ENCODE measurements around the gene ZNF574. TPM values are rescaled to one million over a fixed set of nuclear protein-coding genes. Genes with fewer than 3 reads are reported as not detected.

The ZNF574 gene
- total and polyA plus RNA-seq, 2 experiments from 2014 or later, result 19.4 to 61.2 TPM

GRCh38 chr19:42095814-42096230 lies 19.9 kb downstream of the ZNF574 start:
- peak; percentile 69 for TF ChIP-seq POLR2AphosphoS5 (IDR thresholded peaks at IDR 0.05; ENCODE audit: low read depth)
- no peak for TF ChIP-seq NANOG (IDR thresholded peaks at IDR 0.05; ENCODE audit: borderline replicate concordance)
- peaks cover 8% of the 10 kb centered on the region; the same call in 1 of the 2 replicates for H3K4me1 ChIP-seq (ENCODE audit: insufficient read depth)
- H3K4me3 ChIP-seq, result peak overlapping the region; percentile 62
- peak overlapping the region; percentile 65 for H3K4me3 Mint-ChIP-seq
- peak overlapping the region; percentile 82 for H3K4me2 ChIP-seq
- no peaks in the 10 kb centered on the region for H3K36me3 ChIP-seq (ENCODE audit: insufficient read depth)
- 0 out of 2 replicates have a peak, but pooled peaks cover 9% of the 10 kb centered on the region for H3F3A ChIP-seq (replicated peaks; ENCODE audit: low read depth)
- no peak overlapping the region for H3K27ac Mint-ChIP-seq
- no peaks in the 10 kb centered on the region for H3K9me3 Mint-ChIP-seq
- H4K20me1 ChIP-seq (replicated peaks; ENCODE audit: insufficient read depth), result no peaks in the 10 kb centered on the region
- no peaks in the 10 kb centered on the region for H3K36me3 Mint-ChIP-seq (ENCODE audit: low read depth)
- no peaks in the 10 kb centered on the region for H3K9me2 ChIP-seq (ENCODE audit: insufficient read depth)
- H3K27me3 Mint-ChIP-seq (ENCODE audit: insufficient read depth, low read depth, poor library complexity), result peaks cover 11% of the 10 kb centered on the region
- peak overlapping the region; percentile 92 for H2AFZ ChIP-seq
- H3K79me2 ChIP-seq (replicated peaks; ENCODE audit: insufficient read depth), result no peaks in the 10 kb centered on the region
- peak; percentile 95 for DNase-seq (ENCODE audit: low spot score)
- H3K27ac ChIP-seq (ENCODE audit: low read depth), result no peak overlapping the region
- H3K4me1 Mint-ChIP-seq, result peaks cover 26% of the 10 kb centered on the region
- ATAC-seq, result peak; percentile 89
- H3K27me3 ChIP-seq (ENCODE audit: insufficient read depth), result no peaks in the 10 kb centered on the region

- TF ChIP-seq CTCF (conservative IDR thresholded peaks at IDR 0.05; ENCODE audit: low read depth in 2 of 2), result peak; percentile 27 to 38; a peak in 3 of 4 replicates
- no peak for TF ChIP-seq NANOG (IDR thresholded peaks at IDR 0.05; ENCODE audit: borderline replicate concordance)
- H3K4me1 Mint-ChIP-seq, result peaks cover 21% of the 10 kb centered on the region
- Histone ChIP-seq H3K27ac (ENCODE audit: low read depth) (no peak overlapping the region), H3K79me2 (replicated peaks; ENCODE audit: insufficient read depth) (no peaks in the 10 kb centered on the region), H3K36me3 (ENCODE audit: insufficient read depth) (no peaks in the 10 kb centered on the region), H4K20me1 (replicated peaks; ENCODE audit: insufficient read depth) (no peaks in the 10 kb centered on the region), H3F3A (replicated peaks; ENCODE audit: low read depth) (0 out of 2 replicates have a peak, but pooled peaks cover 9% of the 10 kb centered on the region), H3K4me2 (peak overlapping the region; percentile 82), H3K4me1 (ENCODE audit: insufficient read depth) (peaks cover 8% of the 10 kb centered on the region; the same call in 1 of the 2 replicates), H2AFZ (peak overlapping the region; percentile 92; the same call in 1 of the 2 replicates), H3K9me2 (ENCODE audit: insufficient read depth) (no peaks in the 10 kb centered on the region), H3K27me3 (ENCODE audit: insufficient read depth) (no peaks in the 10 kb centered on the region), H3K4me3 (peak overlapping the region; percentile 62)
- H3K36me3 Mint-ChIP-seq (ENCODE audit: low read depth), result no peaks in the 10 kb centered on the region
- no peaks in the 10 kb centered on the region for H3K9me3 Mint-ChIP-seq
- peak overlapping the region; percentile 65 for H3K4me3 Mint-ChIP-seq
- peak; percentile 51 for DNase-seq (ENCODE audit: low spot score)
- H3K27me3 Mint-ChIP-seq (ENCODE audit: insufficient read depth, low read depth, poor library complexity), result peaks cover 11% of the 10 kb centered on the region
- peak; percentile 21 for ATAC-seq
- H3K27ac Mint-ChIP-seq, result no peak overlapping the region
These were observed 20.4 kb downstream of the ZNF574 start for GRCh38 chr19:42096255-42096837.

- no peak overlapping the region for H3K4me3 Mint-ChIP-seq
- Histone ChIP-seq H3K36me3 (ENCODE audit: insufficient read depth) (no peaks in the 10 kb centered on the region), H3K4me2 (no peak overlapping the region), H3K27me3 (ENCODE audit: insufficient read depth) (no peaks in the 10 kb centered on the region), H3K4me1 (ENCODE audit: insufficient read depth) (peaks cover 8% of the 10 kb centered on the region; the same call in 1 of the 2 replicates), H3K4me3 (no peak overlapping the region), H2AFZ (no peak overlapping the region), H3K9me2 (ENCODE audit: insufficient read depth) (no peaks in the 10 kb centered on the region), H3K79me2 (replicated peaks; ENCODE audit: insufficient read depth) (no peaks in the 10 kb centered on the region), H3K27ac (ENCODE audit: low read depth) (no peak overlapping the region), H3F3A (replicated peaks; ENCODE audit: low read depth) (0 out of 2 replicates have a peak, but pooled peaks cover 9% of the 10 kb centered on the region), H4K20me1 (replicated peaks; ENCODE audit: insufficient read depth) (no peaks in the 10 kb centered on the region)
- H3K27ac Mint-ChIP-seq, result no peak overlapping the region
- no peaks in the 10 kb centered on the region for H3K9me3 Mint-ChIP-seq
- peaks cover 8% of the 10 kb centered on the region for H3K27me3 Mint-ChIP-seq (ENCODE audit: insufficient read depth, low read depth, poor library complexity)
- H3K4me1 Mint-ChIP-seq, result peaks cover 19% of the 10 kb centered on the region
- DNase-seq (ENCODE audit: low spot score) (no peak), ATAC-seq (no peak)
- H3K36me3 Mint-ChIP-seq (ENCODE audit: low read depth), result no peaks in the 10 kb centered on the region
- no peak for TF ChIP-seq CREB1 (CRISPR knock-in tag; IDR thresholded peaks at IDR 0.05; ENCODE audit: low read depth)
- TF ChIP-seq POLR2AphosphoS5 (IDR thresholded peaks at IDR 0.05; ENCODE audit: low read depth), result no peak
- no peak for TF ChIP-seq EZH2phosphoT487 (IDR thresholded peaks at IDR 0.05; ENCODE audit: unreplicated experiment)
- TF ChIP-seq STAT1 (IDR thresholded peaks at IDR 0.05; ENCODE audit: unreplicated experiment), result no peak
- TF ChIP-seq REST (IDR thresholded peaks at IDR 0.05; ENCODE audit: unreplicated experiment), result no peak
- no peak for TF ChIP-seq JUNB (IDR thresholded peaks at IDR 0.05; ENCODE audit: unreplicated experiment)
- TF ChIP-seq CTCF (conservative IDR thresholded peaks at IDR 0.05; ENCODE audit: low read depth in 2 of 2), result no peak
- TF ChIP-seq ZNF114 (CRISPR knock-in tag; IDR thresholded peaks at IDR 0.05), result no peak
- TF ChIP-seq EZH2 (IDR thresholded peaks at IDR 0.05; ENCODE audit: low read depth, unreplicated experiment), result no peak
- no peak for TF ChIP-seq ZNF331 (CRISPR knock-in tag; IDR thresholded peaks at IDR 0.05; ENCODE audit: low read depth)
- TF ChIP-seq NANOG (IDR thresholded peaks at IDR 0.05; ENCODE audit: borderline replicate concordance), result no peak
These were observed 21.5 kb downstream of the ZNF574 start for GRCh38 chr19:42097461-42097860.
